Osteocyte (in vitro differentiated cells): Measurements from ENCODE around the gene SPARCL1. TPM values are rescaled to one million over a fixed set of nuclear protein-coding genes. Genes with fewer than 3 reads are reported as not detected.
A peak's percentile ranks its signal among the peaks of the same experiment; 100 is the strongest.

Experiments
- DNase-seq: peaks from one replicate; pipeline ENCODE4 v3.0.0; 2021; ENCODE audit warnings: mixed read lengths; ENCODE audit not compliant: unreplicated experiment; ENCODE audit errors: extremely low spot score
- H3K27ac Mint-ChIP-seq: one replicate; pipeline ENCODE4 v1.8.0; 2021; ENCODE audit warnings: mild to moderate bottlenecking, mixed read lengths; ENCODE audit not compliant: unreplicated experiment
- H3K27me3 Mint-ChIP-seq: one replicate; pipeline ENCODE4 v1.8.0; 2021; ENCODE audit warnings: mixed read lengths; ENCODE audit not compliant: unreplicated experiment
- H3K36me3 Mint-ChIP-seq: one replicate; pipeline ENCODE4 v1.8.0; 2021; ENCODE audit warnings: mixed read lengths; ENCODE audit not compliant: unreplicated experiment
- H3K4me1 Mint-ChIP-seq: one replicate; pipeline ENCODE4 v1.8.0; 2021; ENCODE audit warnings: mixed read lengths; ENCODE audit not compliant: unreplicated experiment
- H3K4me3 Mint-ChIP-seq: one replicate; pipeline ENCODE4 v1.8.0; 2021; ENCODE audit warnings: mild to moderate bottlenecking, moderate library complexity, mixed read lengths; ENCODE audit not compliant: unreplicated experiment
- H3K9me3 Mint-ChIP-seq: one replicate; pipeline ENCODE4 v1.8.0; 2021; ENCODE audit warnings: mixed read lengths; ENCODE audit not compliant: unreplicated experiment
- CTCF ChIP-seq: fragments of 200-600 bp; sonication (generic); IDR thresholded peaks from 2 replicates; pipeline ENCODE4 v1.5.0; 2021; ENCODE audit warnings: antibody characterized with exemption, mild to moderate bottlenecking, moderate library complexity
- total RNA-seq: library from RNA; stranded (reverse); gene quantifications from 2 replicates; pipeline ENCODE4 v1.2.1, GENCODE V29; 2021

Gene SPARCL1
- total RNA-seq, 1 donor from 2014 or later = 4.0 TPM

DNA sequence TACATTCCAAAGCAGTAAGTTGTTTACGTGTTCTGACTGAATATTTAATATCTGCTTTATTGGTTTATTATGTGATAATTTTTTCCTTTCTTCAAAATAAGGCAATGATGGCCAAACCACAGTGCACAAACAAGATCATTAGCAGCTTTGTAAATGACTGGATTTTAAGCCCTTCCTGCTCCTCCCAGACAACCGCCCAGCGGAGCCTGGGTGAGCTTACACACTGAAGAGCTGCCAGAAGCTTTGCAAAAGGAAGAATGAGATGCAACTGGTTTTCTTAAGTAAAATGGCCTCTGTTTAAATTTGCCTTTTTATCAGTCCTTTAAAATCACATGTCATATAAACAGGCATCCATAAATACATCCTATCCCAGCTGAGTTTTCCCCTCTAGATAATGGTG lies 52.2 kb downstream of the SPARCL1 start:
- Mint-ChIP-seq H3K27me3 (no peaks in the 10 kb centered on the region), H3K9me3 (no peaks in the 10 kb centered on the region), H3K36me3 (no peaks in the 10 kb centered on the region), H3K27ac (no peak overlapping the region), H3K4me1 (no peaks in the 10 kb centered on the region), H3K4me3 (no peak overlapping the region)
- no peak for TF ChIP-seq CTCF
- DNase-seq = no peak

DNA sequence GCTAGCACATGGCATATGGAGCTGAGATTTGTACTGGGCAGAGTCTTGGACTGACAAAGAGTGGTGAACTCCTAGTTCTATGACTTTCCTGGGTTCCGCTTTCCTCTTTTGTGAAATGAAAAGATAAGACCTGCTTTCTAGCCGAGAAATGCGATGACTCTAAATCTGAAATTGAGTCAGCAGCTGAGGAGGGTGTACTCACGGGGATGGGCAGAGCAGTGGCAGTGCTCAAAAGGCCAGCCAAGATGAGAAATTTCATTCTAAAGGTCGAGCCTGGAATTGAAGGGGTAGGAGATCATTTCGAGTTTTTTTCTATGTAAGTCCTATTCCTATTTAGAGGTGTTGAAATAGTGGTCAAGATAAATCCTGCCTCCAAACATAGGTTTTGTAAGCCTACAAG lies 59.8 kb downstream of the SPARCL1 start:
- Mint-ChIP-seq H3K4me3 (no peak overlapping the region), H3K27me3 (no peaks in the 10 kb centered on the region), H3K4me1 (peaks cover 2% of the 10 kb centered on the region), H3K9me3 (no peaks in the 10 kb centered on the region), H3K36me3 (no peaks in the 10 kb centered on the region), H3K27ac (no peak overlapping the region)
- no peak for DNase-seq
- no peak for TF ChIP-seq CTCF

DNA sequence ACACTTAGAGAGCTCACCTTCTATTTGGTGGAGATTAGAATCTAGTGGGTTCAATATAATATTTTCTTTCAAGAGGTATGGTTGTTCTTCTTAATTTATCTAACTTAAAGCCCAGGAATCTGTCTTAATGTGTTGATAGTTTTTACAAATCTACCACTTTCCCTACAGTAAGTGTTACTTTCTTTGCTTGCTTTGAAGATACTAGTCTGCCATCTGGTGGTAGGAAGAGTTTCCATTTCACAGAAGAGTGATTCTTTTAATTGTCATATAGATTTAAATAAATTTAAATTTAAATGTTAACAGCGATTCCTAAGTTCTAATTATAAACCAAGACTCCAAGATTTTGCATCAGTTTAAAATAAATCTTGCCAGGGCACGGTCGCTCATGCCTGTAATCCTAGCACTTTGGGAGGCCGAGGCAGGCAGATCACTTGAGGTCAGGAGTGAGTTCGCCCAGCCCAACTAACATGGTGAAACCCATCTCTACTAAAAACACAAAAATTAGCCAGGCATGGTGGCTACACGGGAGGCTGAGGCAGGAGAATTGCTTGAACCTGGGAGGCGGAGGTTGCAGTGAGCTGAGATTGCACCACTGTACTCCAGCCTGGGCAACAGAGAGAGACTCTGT lies 63.3 kb downstream of the SPARCL1 start:
- Mint-ChIP-seq H3K9me3 (no peaks in the 10 kb centered on the region), H3K4me1 (peaks cover 4% of the 10 kb centered on the region), H3K36me3 (no peaks in the 10 kb centered on the region), H3K4me3 (no peak overlapping the region), H3K27ac (no peak overlapping the region), H3K27me3 (no peaks in the 10 kb centered on the region)
- TF ChIP-seq CTCF = peak; percentile 72
- DNase-seq = no peak

DNA sequence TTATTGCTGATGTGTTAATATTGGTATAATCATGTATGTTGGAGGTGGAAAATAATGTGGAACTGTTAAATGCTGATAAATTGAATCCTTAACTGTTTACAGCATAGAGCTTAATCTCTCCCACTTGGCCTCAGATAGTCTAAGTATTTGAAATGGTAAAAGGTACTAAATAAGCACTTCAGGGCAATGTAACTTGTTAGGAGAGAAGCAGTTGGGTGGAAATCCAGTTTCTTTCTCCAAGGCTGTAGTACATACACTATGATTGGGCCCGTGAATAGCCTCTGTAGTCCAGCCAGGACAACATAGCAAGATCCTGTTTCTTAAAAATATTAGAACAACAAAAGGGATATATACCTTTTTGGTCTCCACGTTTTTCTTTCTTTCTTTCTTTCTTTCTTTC lies 67.1 kb downstream of the SPARCL1 start:
- Mint-ChIP-seq H3K27me3 (no peaks in the 10 kb centered on the region), H3K9me3 (peaks cover 8% of the 10 kb centered on the region), H3K36me3 (peaks cover 15% of the 10 kb centered on the region), H3K4me1 (peaks cover 4% of the 10 kb centered on the region), H3K27ac (no peak overlapping the region), H3K4me3 (no peak overlapping the region)
- no peak for TF ChIP-seq CTCF
- DNase-seq = no peak

DNA sequence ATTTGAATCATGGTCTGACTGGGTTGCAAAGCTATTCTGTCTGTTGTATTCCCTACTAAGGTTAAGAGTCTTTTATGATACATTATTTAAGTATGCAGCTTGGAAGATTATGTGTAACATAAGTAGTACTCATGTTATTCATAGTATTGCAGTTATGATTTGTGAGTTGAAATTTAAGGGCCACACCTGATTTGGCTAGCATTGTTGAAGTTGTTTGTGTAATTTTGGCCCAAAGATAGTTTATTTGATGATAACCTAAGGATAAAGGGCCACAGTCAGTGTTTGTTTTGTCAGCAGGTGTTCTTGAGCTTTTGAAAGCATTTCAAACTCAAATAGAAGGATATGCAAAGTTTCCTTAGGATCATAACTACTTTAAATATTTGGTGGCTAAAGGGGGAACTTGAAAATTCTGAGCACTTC lies 67.9 kb downstream of the SPARCL1 start:
- Mint-ChIP-seq H3K4me3 (no peak overlapping the region), H3K9me3 (peaks cover 8% of the 10 kb centered on the region), H3K36me3 (peaks cover 15% of the 10 kb centered on the region), H3K4me1 (peaks cover 4% of the 10 kb centered on the region), H3K27ac (no peak overlapping the region), H3K27me3 (no peaks in the 10 kb centered on the region)
- no peak for DNase-seq
- no peak for TF ChIP-seq CTCF
